ENCODE results near the gene UQCRH. TPM values are rescaled to one million over a fixed set of nuclear protein-coding genes. Genes with fewer than 3 reads are reported as not detected.

UQCRH gene
- total and polyA plus RNA-seq, 2 of the 4 experiments (the other 2 are of a cell fraction): 347 to 736 TPM

DNA sequence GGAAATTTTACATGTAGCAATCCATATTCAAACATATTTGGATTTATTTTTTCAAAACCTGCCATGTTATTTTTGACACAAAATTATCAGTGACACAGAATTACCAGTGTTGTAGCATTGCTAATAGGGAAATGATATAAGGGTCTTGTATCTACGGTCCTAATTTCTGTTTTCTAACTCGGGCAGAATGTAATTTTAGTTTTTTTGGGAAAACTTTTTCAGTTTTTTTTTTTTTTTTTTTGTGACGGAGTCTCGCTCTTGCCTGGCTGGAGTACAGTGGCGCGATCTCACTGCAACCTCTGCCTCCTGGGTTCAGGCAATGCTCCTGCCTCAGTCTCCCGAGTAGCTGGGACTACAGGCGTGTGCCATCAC is 2.6 kb downstream of the UQCRH start:
- Histone ChIP-seq H3K9ac (ENCODE audit: low read depth, low read length) (no peak overlapping the region), H2BK20ac (ENCODE audit: low read depth, low read length) (no peak overlapping the region), H2AFZ (replicated peaks; ENCODE audit: low read length, poor library complexity) (no peak overlapping the region), H3K36me3 (ENCODE audit: control insufficient read depth, insufficient read depth, low read length) (peaks cover 16% of the 10 kb centered on the region), H4K20me1 (ENCODE audit: insufficient read depth, low read length) (peaks cover 22% of the 10 kb centered on the region), H3K79me1 (ENCODE audit: low read depth in 1 of 2, low read length in 2 of 2) (peaks cover 12 to 32% of the 10 kb centered on the region in 2 experiments), H4K5ac (ENCODE audit: low read depth, low read length) (no peak overlapping the region), H3K56ac (ENCODE audit: extremely low read depth, insufficient read depth, low read length) (no peak overlapping the region), H2AK9ac (replicated peaks; ENCODE audit: low read depth, low read length, poor library complexity) (no peak overlapping the region), H3K4me3 (ENCODE audit: insufficient read depth, low read depth, low read length) (no peak overlapping the region), H2BK120ac (ENCODE audit: low read depth, low read length) (no peak overlapping the region), H3K18ac (ENCODE audit: low read depth, low read length) (no peak overlapping the region), H2BK15ac (ENCODE audit: low read depth, low read length) (no peak overlapping the region), H3K9me3 (ENCODE audit: control insufficient read depth, insufficient read depth, low read length) (no peaks in the 10 kb centered on the region), H3K4me1 (ENCODE audit: control insufficient read depth, insufficient read depth, low read length) (no peaks in the 10 kb centered on the region), H3K4me2 (ENCODE audit: low read depth, low read length) (no peak overlapping the region), H4K91ac (ENCODE audit: insufficient read depth, low read depth, low read length) (no peak overlapping the region), H2BK5ac (ENCODE audit: low read depth, low read length, poor library complexity, severe bottlenecking) (no peak overlapping the region), H2AK5ac (ENCODE audit: low read depth, low read length) (no peak overlapping the region), H3K9me1 (ENCODE audit: insufficient read depth, low read length) (no peaks in the 10 kb centered on the region), H3K14ac (replicated peaks; ENCODE audit: low read depth, low read length) (no peak overlapping the region), H3K23ac (ENCODE audit: low read depth, low read length) (no peak overlapping the region), H3K27me3 (ENCODE audit: control insufficient read depth, insufficient read depth, low read length) (no peaks in the 10 kb centered on the region), H3K27ac (ENCODE audit: insufficient read depth, low read length) (no peak overlapping the region), H4K8ac (ENCODE audit: low read depth in 2 of 2, low read length in 2 of 2) (no peak overlapping the region), H3K4ac (ENCODE audit: low read depth, low read length) (no peak overlapping the region)
- CTCF ChIA-PET: no interaction called here
- ATAC-seq (ENCODE audit: low read depth): no peak
- POLR2A ChIA-PET (ENCODE audit: unreplicated experiment): no interaction called here
- intact Hi-C loops (cut with micrococcal nuclease) (no loop called here), dilution Hi-C loops (cut with HindIII; ENCODE audit: low sequenced_read_pairs, unreplicated experiment) (no loop called here), in situ Hi-C loops (cut with MboI; ENCODE audit: low sequenced_read_pairs) (no loop called here)
- no TSS peak for BruUV-seq (replicated peaks)
- DNase-seq: no peak
- no CpG with 5 or more reads among the region's 8 CpGs for WGBS, 2 experiments (ENCODE audit: extremely low coverage in 2 of 2, insufficient read length in 1 of 2)
- TF ChIP-seq, protein P1, sequence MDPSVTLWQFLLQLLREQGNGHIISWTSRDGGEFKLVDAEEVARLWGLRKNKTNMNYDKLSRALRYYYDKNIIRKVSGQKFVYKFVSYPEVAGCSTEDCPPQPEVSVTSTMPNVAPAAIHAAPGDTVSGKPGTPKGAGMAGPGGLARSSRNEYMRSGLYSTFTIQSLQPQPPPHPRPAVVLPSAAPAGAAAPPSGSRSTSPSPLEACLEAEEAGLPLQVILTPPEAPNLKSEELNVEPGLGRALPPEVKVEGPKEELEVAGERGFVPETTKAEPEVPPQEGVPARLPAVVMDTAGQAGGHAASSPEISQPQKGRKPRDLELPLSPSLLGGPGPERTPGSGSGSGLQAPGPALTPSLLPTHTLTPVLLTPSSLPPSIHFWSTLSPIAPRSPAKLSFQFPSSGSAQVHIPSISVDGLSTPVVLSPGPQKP (IDR thresholded peaks at IDR 0.05; ENCODE audit: borderline replicate concordance, low read depth, low read length): no peak
- TF ChIP-seq SMC3 (IDR thresholded peaks at IDR 0.05; ENCODE audit: low read depth, low read length) (no peak), MXI1 (IDR thresholded peaks at IDR 0.05; ENCODE audit: borderline replicate concordance, low read depth, low read length) (no peak), RAD21 (IDR thresholded peaks at IDR 0.05; ENCODE audit: low read length) (no peak), RCOR1 (IDR thresholded peaks at IDR 0.05; ENCODE audit: insufficient replicate concordance, low read length) (no peak), CHD1 (IDR thresholded peaks at IDR 0.05; ENCODE audit: low read depth, low read length) (no peak), FOS (IDR thresholded peaks at IDR 0.05; ENCODE audit: low read depth, low read length) (no peak)
- TF ChIP-seq, protein P2, sequence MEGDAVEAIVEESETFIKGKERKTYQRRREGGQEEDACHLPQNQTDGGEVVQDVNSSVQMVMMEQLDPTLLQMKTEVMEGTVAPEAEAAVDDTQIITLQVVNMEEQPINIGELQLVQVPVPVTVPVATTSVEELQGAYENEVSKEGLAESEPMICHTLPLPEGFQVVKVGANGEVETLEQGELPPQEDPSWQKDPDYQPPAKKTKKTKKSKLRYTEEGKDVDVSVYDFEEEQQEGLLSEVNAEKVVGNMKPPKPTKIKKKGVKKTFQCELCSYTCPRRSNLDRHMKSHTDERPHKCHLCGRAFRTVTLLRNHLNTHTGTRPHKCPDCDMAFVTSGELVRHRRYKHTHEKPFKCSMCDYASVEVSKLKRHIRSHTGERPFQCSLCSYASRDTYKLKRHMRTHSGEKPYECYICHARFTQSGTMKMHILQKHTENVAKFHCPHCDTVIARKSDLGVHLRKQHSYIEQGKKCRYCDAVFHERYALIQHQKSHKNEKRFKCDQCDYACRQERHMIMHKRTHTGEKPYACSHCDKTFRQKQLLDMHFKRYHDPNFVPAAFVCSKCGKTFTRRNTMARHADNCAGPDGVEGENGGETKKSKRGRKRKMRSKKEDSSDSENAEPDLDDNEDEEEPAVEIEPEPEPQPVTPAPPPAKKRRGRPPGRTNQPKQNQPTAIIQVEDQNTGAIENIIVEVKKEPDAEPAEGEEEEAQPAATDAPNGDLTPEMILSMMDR (conservative IDR thresholded peaks at IDR 0.05; ENCODE audit: low read depth, low read length): no peak

All from IMR-90 (cell line).